GM12892 (cell line): ENCODE data around the gene TOR4A.

Experiments
- POLR2A ChIP-seq: IDR thresholded peaks from 2 replicates; pipeline ENCODE4 v1.6.1; 2011; ENCODE audit warnings: low read depth, low read length, control low read depth
- POLR2AphosphoS5 ChIP-seq: IDR thresholded peaks from 2 replicates; pipeline ENCODE4 v1.6.1; 2011; ENCODE audit warnings: low read depth, low read length, control low read depth
- TAF1 ChIP-seq: IDR thresholded peaks from 2 replicates; pipeline ENCODE4 v1.6.1; 2011; ENCODE audit warnings: low read depth, mild to moderate bottlenecking, control low read depth, low read length, borderline replicate concordance

DNA sequence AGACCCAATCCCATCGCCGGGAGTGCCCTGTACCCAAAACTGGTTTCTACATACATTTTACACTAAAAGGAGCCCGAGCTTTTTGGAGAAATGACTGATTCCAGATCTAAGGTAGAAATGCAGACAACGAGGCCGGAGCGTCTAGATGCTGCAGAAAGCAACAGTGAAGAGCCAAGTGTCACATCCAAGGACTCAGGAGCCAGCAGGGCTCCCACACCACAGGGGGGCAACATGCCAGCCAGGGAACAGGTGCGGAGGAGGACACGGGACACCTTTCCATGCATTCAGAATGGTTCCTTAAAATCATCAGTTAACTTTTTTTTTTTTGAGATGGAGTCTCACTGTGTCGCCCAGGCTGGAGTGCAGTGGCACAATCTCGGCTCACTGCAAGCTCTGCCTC lies 47.6 kb downstream of the TOR4A start:
- TF ChIP-seq POLR2A (no peak), TAF1 (no peak), POLR2AphosphoS5 (no peak)
